ENCODE data around the gene ADAMTS17. TPM values are rescaled to one million over a fixed set of nuclear protein-coding genes. Genes with fewer than 3 reads are reported as not detected.

The ADAMTS17 gene
- total and polyA plus RNA-seq, 9 of the 15 experiments (the other 6 are each of a cell fraction or from before 2014, with no cell fraction given), result 0.01 to 0.14 (median 0.07) TPM; not detected in 6

DNA sequence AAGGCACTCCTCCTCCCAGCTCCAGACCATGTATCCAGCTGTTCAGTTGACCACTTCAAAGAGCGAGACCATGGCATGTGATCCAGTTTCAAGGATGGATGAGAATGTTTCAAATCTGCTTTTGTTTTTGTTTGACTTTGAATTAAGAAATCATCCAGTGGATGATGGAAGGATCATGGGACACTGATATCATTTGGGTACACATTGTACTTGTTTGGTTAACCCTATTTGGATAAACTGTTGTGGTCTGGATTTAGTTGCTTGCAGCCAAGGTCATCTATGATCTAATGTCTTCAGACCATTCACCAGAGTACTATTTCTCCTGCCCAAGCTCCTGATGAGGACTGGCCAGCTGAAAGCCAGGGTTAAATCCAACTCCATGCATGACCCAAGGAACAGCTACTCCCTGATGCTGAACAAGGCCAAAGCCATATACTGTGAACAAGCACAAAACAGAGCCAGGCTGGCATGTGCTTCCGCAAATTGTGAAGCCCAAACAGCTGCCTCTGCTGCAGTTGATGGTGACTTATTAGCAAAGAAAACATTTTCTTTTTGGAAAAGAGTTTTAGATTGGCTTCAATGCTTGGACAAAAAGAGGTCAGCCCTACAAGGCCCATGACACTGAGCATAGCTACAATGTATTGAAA is 5.2 kb upstream of the ADAMTS17 start:
- no TSS peak for BruUV-seq (replicated peaks)
- FAIRE-seq (no peak), ATAC-seq (no peak), DNase-seq (ENCODE audit: extremely low read depth in 1 of 4, low spot score in 3 of 4) (no peak)
- TF ChIP-seq, protein P1, sequence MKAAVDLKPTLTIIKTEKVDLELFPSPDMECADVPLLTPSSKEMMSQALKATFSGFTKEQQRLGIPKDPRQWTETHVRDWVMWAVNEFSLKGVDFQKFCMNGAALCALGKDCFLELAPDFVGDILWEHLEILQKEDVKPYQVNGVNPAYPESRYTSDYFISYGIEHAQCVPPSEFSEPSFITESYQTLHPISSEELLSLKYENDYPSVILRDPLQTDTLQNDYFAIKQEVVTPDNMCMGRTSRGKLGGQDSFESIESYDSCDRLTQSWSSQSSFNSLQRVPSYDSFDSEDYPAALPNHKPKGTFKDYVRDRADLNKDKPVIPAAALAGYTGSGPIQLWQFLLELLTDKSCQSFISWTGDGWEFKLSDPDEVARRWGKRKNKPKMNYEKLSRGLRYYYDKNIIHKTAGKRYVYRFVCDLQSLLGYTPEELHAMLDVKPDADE (conservative IDR thresholded peaks at IDR 0.05; ENCODE audit: control insufficient read depth, low read depth, low read length), result no peak
- TF ChIP-seq EP300 (IDR thresholded peaks at IDR 0.05; ENCODE audit: low read length), result no peak
- in situ Hi-C loops (cut with MboI), result no loop called here
- H3K9me3 ChIP-seq (replicated peaks; ENCODE audit: control insufficient read depth, insufficient read depth, low read depth, low read length), result no peaks in the 10 kb centered on the region
- H3K79me2 ChIP-seq (ENCODE audit: control insufficient read depth, insufficient read depth, low read length), result no peaks in the 10 kb centered on the region
- H2AFZ ChIP-seq (ENCODE audit: low read depth, low read length), result no peak overlapping the region
- no peaks in the 10 kb centered on the region for H3K36me3 ChIP-seq (ENCODE audit: control insufficient read depth, insufficient read depth, low read length)
- no peak overlapping the region for H3K4me3 ChIP-seq
- H3K4me2 ChIP-seq (ENCODE audit: insufficient read depth, low read length), result no peak overlapping the region
- no peaks in the 10 kb centered on the region for H3K9me1 ChIP-seq (ENCODE audit: control insufficient read depth, insufficient read depth, low read length)
- 11% methylated on average over 2 of the region's 2 CpGs for WGBS (ENCODE audit: insufficient coverage, low coverage, missing lambda C conversion rate)
- no peak overlapping the region for H3K9ac ChIP-seq (ENCODE audit: insufficient read depth in 1 of 2, low read depth in 2 of 2, low read length in 2 of 2)
- POLR2A ChIA-PET, result no interaction called here
- peaks cover 0 to 10% of the 10 kb centered on the region in 2 experiments; a peak in 2 of 5 replicates for H3K27me3 ChIP-seq (ENCODE audit: control insufficient read depth in 2 of 2, insufficient read depth in 2 of 2, low read length in 2 of 2)
- CTCF ChIA-PET (ENCODE audit: low intra/inter-chr PET ratio), result no interaction called here
- no peak overlapping the region for H3K27ac ChIP-seq (ENCODE audit: extremely low read depth, low read depth, low read length)
- intact Hi-C loops (cut with micrococcal nuclease), result no loop called here
- H3K4me1 ChIP-seq (replicated peaks in 1 of 2; ENCODE audit: control insufficient read depth in 2 of 2, insufficient read depth in 2 of 2, low read length in 2 of 2), result peaks cover 0 to 13% of the 10 kb centered on the region in 2 experiments; a peak in 3 of 5 replicates
- H4K20me1 ChIP-seq (replicated peaks; ENCODE audit: control insufficient read depth, insufficient read depth, low read length), result no peaks in the 10 kb centered on the region

DNA sequence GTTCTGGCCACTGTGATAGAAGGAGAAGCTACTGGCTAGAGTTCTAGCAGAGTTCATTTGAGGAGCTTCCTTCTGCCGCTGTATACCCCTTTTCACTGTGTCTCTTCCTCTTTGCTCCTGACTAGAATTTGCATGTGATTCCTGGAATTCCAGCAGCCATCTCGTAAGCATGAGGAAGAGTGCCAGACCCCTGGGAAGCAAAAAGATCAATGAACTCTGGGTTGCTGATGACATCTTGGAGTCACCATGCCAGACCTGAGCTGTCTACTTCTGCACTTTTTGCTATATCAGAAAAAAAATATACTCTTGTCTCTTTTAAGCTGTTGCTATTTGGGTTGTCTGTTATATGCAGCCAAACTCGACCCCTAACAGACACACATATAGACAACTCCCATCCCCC is 3.7 kb upstream of the ADAMTS17 start:
- DNase-seq (ENCODE audit: extremely low read depth in 1 of 4, low spot score in 3 of 4) (no peak), FAIRE-seq (no peak), ATAC-seq (no peak)
- intact Hi-C loops (cut with micrococcal nuclease) (no loop called here), in situ Hi-C loops (cut with MboI) (no loop called here)
- no TSS peak for BruUV-seq (replicated peaks)
- Histone ChIP-seq H3K4me2 (ENCODE audit: insufficient read depth, low read length) (no peak overlapping the region), H3K36me3 (ENCODE audit: control insufficient read depth, insufficient read depth, low read length) (no peaks in the 10 kb centered on the region), H3K4me1 (replicated peaks in 1 of 2; ENCODE audit: control insufficient read depth in 2 of 2, insufficient read depth in 2 of 2, low read length in 2 of 2) (peaks cover 0 to 16% of the 10 kb centered on the region in 2 experiments; a peak in 3 of 5 replicates), H2AFZ (ENCODE audit: low read depth, low read length) (no peak overlapping the region), H3K9me1 (ENCODE audit: control insufficient read depth, insufficient read depth, low read length) (no peaks in the 10 kb centered on the region), H3K27me3 (ENCODE audit: control insufficient read depth in 2 of 2, insufficient read depth in 2 of 2, low read length in 2 of 2) (peaks cover 0 to 10% of the 10 kb centered on the region in 2 experiments; a peak in 2 of 5 replicates), H3K79me2 (ENCODE audit: control insufficient read depth, insufficient read depth, low read length) (no peaks in the 10 kb centered on the region), H3K4me3 (no peak overlapping the region), H4K20me1 (replicated peaks; ENCODE audit: control insufficient read depth, insufficient read depth, low read length) (no peaks in the 10 kb centered on the region), H3K9ac (ENCODE audit: insufficient read depth in 1 of 2, low read depth in 2 of 2, low read length in 2 of 2) (no peak overlapping the region), H3K9me3 (replicated peaks; ENCODE audit: control insufficient read depth, insufficient read depth, low read depth, low read length) (no peaks in the 10 kb centered on the region), H3K27ac (ENCODE audit: extremely low read depth, low read depth, low read length) (no peak overlapping the region)
- POLR2A ChIA-PET, result no interaction called here
- TF ChIP-seq NCOR1 (IDR thresholded peaks at IDR 0.05) (no peak), U2AF2 (optimal IDR thresholded peaks at IDR 0.05; ENCODE audit: low read depth, low read length) (no peak), NR2F6 (CRISPR knock-in tag; IDR thresholded peaks at IDR 0.05) (no peak), SMARCE1 (IDR thresholded peaks at IDR 0.05) (no peak), KLF1 (tag; IDR thresholded peaks at IDR 0.05) (no peak), EP300 (IDR thresholded peaks at IDR 0.05; ENCODE audit: low read length) (no peak), ATF7 (IDR thresholded peaks at IDR 0.05) (no peak), PHTF2 (CRISPR knock-in tag; IDR thresholded peaks at IDR 0.05) (no peak)
- TF ChIP-seq, protein P2, sequence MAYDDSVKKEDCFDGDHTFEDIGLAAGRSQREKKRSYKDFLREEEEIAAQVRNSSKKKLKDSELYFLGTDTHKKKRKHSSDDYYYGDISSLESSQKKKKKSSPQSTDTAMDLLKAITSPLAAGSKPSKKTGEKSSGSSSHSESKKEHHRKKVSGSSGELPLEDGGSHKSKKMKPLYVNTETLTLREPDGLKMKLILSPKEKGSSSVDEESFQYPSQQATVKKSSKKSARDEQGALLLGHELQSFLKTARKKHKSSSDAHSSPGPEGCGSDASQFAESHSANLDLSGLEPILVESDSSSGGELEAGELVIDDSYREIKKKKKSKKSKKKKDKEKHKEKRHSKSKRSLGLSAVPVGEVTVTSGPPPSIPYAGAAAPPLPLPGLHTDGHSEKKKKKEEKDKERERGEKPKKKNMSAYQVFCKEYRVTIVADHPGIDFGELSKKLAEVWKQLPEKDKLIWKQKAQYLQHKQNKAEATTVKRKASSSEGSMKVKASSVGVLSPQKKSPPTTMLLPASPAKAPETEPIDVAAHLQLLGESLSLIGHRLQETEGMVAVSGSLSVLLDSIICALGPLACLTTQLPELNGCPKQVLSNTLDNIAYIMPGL (CRISPR knock-in tag; IDR thresholded peaks at IDR 0.05), result no peak
- TF ChIP-seq, protein P3, sequence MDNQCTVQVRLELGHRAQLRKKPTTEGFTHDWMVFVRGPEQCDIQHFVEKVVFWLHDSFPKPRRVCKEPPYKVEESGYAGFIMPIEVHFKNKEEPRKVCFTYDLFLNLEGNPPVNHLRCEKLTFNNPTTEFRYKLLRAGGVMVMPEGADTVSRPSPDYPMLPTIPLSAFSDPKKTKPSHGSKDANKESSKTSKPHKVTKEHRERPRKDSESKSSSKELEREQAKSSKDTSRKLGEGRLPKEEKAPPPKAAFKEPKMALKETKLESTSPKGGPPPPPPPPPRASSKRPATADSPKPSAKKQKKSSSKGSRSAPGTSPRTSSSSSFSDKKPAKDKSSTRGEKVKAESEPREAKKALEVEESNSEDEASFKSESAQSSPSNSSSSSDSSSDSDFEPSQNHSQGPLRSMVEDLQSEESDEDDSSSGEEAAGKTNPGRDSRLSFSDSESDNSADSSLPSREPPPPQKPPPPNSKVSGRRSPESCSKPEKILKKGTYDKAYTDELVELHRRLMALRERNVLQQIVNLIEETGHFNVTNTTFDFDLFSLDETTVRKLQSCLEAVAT (IDR thresholded peaks at IDR 0.05), result no peak
- TF ChIP-seq, protein P4, sequence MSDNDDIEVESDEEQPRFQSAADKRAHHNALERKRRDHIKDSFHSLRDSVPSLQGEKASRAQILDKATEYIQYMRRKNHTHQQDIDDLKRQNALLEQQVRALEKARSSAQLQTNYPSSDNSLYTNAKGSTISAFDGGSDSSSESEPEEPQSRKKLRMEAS (CRISPR knock-in tag; IDR thresholded peaks at IDR 0.05), result no peak
- 0% methylated on average over 3 of the region's 3 CpGs for WGBS (ENCODE audit: insufficient coverage, low coverage, missing lambda C conversion rate)
- CTCF ChIA-PET (ENCODE audit: low intra/inter-chr PET ratio), result no interaction called here
